Activated T-helper 17 cell treated with anti-CD3 and anti-CD28 coated beads, Interleukin-2, amount 50 U/mL, for 72 hours (primary cell): Measurements from ENCODE around the gene C1QTNF4. TPM values are rescaled to one million over a fixed set of nuclear protein-coding genes. Genes with fewer than 3 reads are reported as not detected.

Source experiments
- ATAC-seq: fragments of 150-1000 bp; cut with Tn5 transposase; replicated peaks from 2 replicates; pipeline ENCODE4 v1.10.0; 2021; ENCODE audit warnings: mild to moderate bottlenecking, moderate library complexity
- H3K27ac Mint-ChIP-seq: one replicate; pipeline ENCODE4 v1.8.0; 2022; ENCODE audit warnings: mixed read lengths
- H3K27me3 Mint-ChIP-seq: one replicate; pipeline ENCODE4 v1.8.0; 2022; ENCODE audit warnings: mixed read lengths
- H3K36me3 Mint-ChIP-seq: one replicate; pipeline ENCODE4 v1.8.0; 2022; ENCODE audit warnings: low read depth, mild to moderate bottlenecking, mixed read lengths
- H3K4me1 Mint-ChIP-seq: one replicate; pipeline ENCODE4 v1.8.0; 2022; ENCODE audit warnings: mixed read lengths
- H3K4me3 Mint-ChIP-seq: one replicate; pipeline ENCODE4 v1.8.0; 2022; ENCODE audit warnings: mild to moderate bottlenecking, mixed read lengths
- H3K9me3 Mint-ChIP-seq: one replicate; pipeline ENCODE4 v1.8.0; 2022; ENCODE audit warnings: mixed read lengths
- total RNA-seq, 2 donors: library from RNA; stranded (reverse); gene quantifications; one replicate each; pipeline ENCODE4 v1.2.3, GENCODE V29; 2022

C1QTNF4 gene
- total RNA-seq, 2 donors from 2014 or later = 0.28 to 1.4 TPM

DNA sequence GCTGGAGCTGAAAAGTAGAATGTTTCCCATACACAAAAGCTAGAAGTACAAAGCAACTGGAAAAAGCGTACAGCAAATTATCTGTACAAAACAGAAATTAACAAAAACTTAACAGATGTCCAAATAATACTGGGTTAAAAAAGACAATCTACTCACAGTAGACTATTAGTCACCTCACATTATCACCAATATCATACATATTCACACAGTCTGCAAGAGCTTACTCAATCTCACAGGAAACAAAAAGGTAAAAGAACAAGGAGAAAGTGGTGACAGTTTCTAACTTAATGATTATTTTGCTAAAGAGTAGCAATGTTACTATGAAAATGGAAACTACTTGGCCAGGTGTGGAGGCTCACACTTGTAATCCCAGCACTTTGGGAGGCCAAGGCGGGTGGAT, 53.1 kb downstream of the C1QTNF4 start:
- ATAC-seq = peak; percentile 20
- Mint-ChIP-seq H3K27ac (peak overlapping the region; percentile 81), H3K27me3 (no peaks in the 10 kb centered on the region), H3K4me1 (peaks cover 28% of the 10 kb centered on the region), H3K36me3 (peaks cover 51% of the 10 kb centered on the region), H3K4me3 (peak overlapping the region; percentile 71), H3K9me3 (no peaks in the 10 kb centered on the region)

DNA sequence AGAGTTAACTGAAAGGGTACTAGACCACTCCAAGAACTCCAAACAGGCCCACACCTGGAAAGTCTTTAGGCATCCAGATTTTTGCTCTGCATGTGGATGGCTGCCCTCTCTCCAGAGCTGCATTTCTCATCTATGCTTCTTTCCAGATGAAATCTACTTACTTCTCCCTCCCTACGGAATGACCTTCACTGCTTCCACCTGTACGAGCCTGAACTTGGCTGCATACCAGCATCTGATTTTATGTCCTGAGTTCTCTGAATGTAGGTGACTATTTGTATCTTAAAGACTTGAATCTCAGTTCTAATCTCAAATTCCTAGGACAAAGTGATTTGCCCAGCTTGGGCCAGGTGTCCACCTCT, 54.6 kb downstream of the C1QTNF4 start:
- peak overlapping the region; percentile 81 for H3K27ac Mint-ChIP-seq
- H3K4me1 Mint-ChIP-seq = peaks cover 28% of the 10 kb centered on the region
- H3K27me3 Mint-ChIP-seq = no peaks in the 10 kb centered on the region
- peak overlapping the region; percentile 71 for H3K4me3 Mint-ChIP-seq
- no peaks in the 10 kb centered on the region for H3K9me3 Mint-ChIP-seq
- peaks cover 60% of the 10 kb centered on the region for H3K36me3 Mint-ChIP-seq
- no peak for ATAC-seq

Other genes starting within 250 kb of the C1QTNF4 start
- gene MYBPC3, start 241.7 kb downstream of the C1QTNF4 start, total RNA-seq = not detected
- gene SPI1, start 215.9 kb downstream of the C1QTNF4 start, total RNA-seq = under 1 TPM in 1 of 2 donors, not detected in 1; 0.21 TPM
- 10 to 100 TPM; 16.1 to 17.5 TPM for gene SLC39A13, start 185.8 kb downstream of the C1QTNF4 start, total RNA-seq
- 100 to 1,000 TPM; 109 to 174 TPM for gene PSMC3, start 168.0 kb downstream of the C1QTNF4 start, total RNA-seq
- gene RAPSN, start 145.3 kb downstream of the C1QTNF4 start, total RNA-seq = 1 to 10 TPM; 1.1 to 1.7 TPM
- gene CELF1, start 41.3 kb downstream of the C1QTNF4 start, total RNA-seq = 100 to 1,000 TPM; 118 to 143 TPM
- gene PTPMT1, start 28.8 kb downstream of the C1QTNF4 start, total RNA-seq = 10 to 100 TPM; 17.8 to 39.1 TPM
- 10 to 100 TPM; 26.9 to 27.3 TPM for gene KBTBD4, start 15.4 kb downstream of the C1QTNF4 start, total RNA-seq
- 100 to 1,000 TPM in 1 of 2 donors, 10 to 100 TPM in 1; 90.3 to 167 TPM for gene NDUFS3, start 15.3 kb downstream of the C1QTNF4 start, total RNA-seq
- gene FAM180B, start 7.7 kb downstream of the C1QTNF4 start, total RNA-seq = not detected
- gene MTCH2, start 48.1 kb upstream of the C1QTNF4 start, total RNA-seq = 100 to 1,000 TPM in 1 of 2 donors, 10 to 100 TPM in 1; 91.2 to 173 TPM
- 1 to 10 TPM; 3.7 to 8.6 TPM for gene AGBL2, start 121.0 kb upstream of the C1QTNF4 start, total RNA-seq
- gene FNBP4, start 172.9 kb upstream of the C1QTNF4 start, total RNA-seq = 100 to 1,000 TPM; 114 to 142 TPM